Prostate gland (tissue), 2 donors: Measurements from ENCODE around the gene IGSF23.

Source experiments
- POLR2A ChIP-seq: fragments of 450-650 bp; IDR thresholded peaks from one replicate; pipeline ENCODE4 v1.6.1; 2016; ENCODE audit warnings: antibody characterized with exemption, mild to moderate bottlenecking
- TF ChIP-seq, protein P1 (sequence below), 4 experiments: fragments of 200-600 bp in 2 of 4; fragments of 450-650 bp in 2 of 4; sonication (generic) in 2 of 4; IDR thresholded peaks; 1 replicate in 3 of 4; 2 replicates in 1 of 4; pipeline ENCODE4 v1.5.1; 2016 to 2019; ENCODE audit warnings: antibody characterized with exemption in 4 of 4, mild to moderate bottlenecking in 2 of 4, moderate library complexity in 2 of 4

DNA sequence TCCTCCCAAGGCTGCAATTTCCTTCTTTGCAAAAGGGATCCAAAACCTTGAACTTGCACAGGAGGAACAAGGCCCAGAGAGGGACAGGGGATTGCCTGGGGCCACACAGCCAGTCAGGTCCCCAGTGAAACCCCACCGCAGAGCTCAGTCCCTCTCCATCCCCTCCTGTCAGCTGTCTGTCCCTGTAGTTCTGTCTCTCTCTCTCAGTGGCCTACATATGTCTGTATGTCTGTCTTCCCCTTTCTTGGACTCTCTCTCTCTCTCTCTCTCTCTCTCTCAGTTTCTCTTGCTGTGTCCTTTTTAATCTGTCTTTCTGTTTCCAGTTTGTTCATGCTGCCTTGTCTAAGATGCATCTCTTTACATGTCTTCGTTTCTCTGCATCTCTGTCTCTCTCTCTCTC lies 69.4 kb downstream of the IGSF23 start:
- TF ChIP-seq, protein P1, sequence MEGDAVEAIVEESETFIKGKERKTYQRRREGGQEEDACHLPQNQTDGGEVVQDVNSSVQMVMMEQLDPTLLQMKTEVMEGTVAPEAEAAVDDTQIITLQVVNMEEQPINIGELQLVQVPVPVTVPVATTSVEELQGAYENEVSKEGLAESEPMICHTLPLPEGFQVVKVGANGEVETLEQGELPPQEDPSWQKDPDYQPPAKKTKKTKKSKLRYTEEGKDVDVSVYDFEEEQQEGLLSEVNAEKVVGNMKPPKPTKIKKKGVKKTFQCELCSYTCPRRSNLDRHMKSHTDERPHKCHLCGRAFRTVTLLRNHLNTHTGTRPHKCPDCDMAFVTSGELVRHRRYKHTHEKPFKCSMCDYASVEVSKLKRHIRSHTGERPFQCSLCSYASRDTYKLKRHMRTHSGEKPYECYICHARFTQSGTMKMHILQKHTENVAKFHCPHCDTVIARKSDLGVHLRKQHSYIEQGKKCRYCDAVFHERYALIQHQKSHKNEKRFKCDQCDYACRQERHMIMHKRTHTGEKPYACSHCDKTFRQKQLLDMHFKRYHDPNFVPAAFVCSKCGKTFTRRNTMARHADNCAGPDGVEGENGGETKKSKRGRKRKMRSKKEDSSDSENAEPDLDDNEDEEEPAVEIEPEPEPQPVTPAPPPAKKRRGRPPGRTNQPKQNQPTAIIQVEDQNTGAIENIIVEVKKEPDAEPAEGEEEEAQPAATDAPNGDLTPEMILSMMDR (IDR thresholded peaks at IDR 0.05) = no peak
- no peak for TF ChIP-seq POLR2A
